GM18907 (cell line): Measurements from ENCODE around the gene CDH23.
A peak's percentile ranks its signal among the peaks of the same experiment; 100 is the strongest.

Experiments
- ATAC-seq: cut with Tn5 transposase; IDR thresholded peaks from one replicate; pipeline ENCODE4 v1.9.1; 2021; ENCODE audit warnings: mild to moderate bottlenecking, moderate library complexity; ENCODE audit not compliant: unreplicated experiment

The CDH23 gene

DNA sequence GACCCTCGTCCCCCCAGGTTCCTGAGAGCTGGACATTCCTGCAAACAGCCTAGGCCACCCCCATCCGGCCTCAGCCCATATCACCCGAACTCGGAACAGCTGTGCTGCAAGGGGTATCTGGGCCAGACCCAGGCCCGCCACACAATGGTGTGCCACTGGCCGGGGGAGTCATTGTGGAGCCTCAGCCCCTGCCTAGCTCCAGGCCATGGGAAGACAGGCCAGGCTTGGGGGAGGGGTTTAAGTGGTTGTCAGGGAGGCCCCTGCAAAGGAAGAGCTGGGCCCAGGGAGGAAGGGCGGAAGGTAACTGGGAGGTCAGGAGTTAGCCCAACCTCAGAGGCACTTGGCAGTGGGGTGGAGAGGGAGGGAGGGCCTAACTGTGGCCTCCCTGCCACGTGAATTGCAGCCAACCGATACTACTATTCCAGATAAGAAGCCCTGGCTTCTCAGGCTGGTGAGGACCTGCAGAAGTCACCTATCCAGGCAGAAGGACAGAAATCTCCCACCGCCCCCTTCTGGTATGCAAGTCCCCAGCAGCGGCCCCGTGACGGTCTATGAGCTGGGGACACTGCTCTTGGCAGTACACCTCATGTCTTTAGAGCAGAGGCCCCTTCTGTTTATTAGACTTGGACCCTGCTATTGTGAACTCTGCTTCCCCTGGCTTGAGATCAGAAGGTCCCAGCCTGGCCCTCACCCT lies 349.8 kb downstream of the CDH23 start:
- ATAC-seq = no peak

- ATAC-seq = no peak
Measured at GRCh38 chr10:71747039-71747531, 350.4 kb downstream of the CDH23 start.

DNA sequence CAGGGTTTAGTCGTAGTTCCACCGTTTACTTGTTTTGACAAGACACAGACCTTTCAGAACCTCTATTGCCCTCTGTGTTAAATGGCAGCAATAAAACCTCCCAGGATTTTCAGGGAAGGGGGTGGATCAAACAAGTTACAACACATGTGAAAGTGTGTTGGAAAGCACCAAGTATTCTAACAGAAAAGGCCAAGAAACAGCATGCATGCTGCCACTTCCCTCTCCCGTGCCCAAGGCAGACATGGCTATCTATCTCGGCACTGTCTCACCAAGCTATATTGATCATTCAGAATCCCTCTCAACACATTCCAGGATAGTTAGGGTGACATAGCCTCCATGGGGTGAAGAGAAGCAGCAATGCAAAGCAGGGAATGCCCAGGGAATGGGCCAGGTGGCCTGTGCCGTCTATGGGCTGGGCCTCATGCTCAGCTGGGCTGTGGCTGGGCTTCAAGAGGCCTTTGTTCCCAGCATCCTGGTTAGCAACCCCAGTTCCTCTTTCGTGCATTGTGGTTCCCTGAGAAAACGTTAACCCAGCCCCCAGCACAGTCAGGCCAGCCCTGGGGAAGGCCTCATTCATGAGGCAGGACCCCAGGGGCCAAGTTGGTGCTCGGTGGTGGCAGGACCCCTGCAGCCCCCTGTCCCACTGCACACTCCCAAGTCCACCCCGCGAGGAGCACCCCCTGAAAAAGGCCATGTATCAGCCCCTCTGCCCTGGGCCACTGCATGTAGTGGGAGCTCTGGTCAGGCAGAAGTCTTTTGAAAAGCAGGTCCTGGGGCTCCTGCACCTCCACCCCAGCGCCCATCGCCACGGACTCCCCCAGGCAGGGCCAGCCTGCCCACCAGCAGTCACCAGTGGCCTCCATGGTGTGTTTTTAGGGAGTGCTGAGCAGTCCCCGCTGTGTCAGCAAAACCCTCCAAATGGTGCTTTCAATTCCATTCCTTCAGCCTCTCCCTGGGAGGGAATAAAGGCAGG lies 351.1 kb downstream of the CDH23 start:
- ATAC-seq = no peak

GRCh38 chr10:71748671-71749191 lies 352.0 kb downstream of the CDH23 start:
- ATAC-seq = peak; percentile 59

DNA sequence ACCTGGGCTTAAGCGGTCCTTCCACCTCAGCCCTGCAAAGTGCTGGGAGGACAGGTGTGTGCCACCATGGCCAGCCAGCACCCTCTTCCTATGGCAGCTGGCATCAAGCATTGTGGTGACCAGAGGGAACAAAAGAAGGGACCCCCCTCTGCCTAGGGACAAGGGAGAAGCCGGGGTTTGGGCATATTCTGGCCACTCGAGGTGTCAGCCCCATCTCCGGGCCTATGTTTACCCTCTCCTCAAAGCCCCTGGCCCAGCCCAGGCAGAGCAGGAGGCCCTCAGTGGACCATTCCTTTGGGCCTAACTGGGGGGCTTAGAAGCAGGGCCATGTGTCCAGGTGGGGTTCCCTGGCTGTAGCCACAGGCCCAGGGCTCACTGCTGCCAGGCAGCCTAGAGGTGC lies 352.7 kb downstream of the CDH23 start:
- ATAC-seq = no peak

GRCh38 chr10:71750124-71750841 lies 353.6 kb downstream of the CDH23 start:
- ATAC-seq = no peak

DNA sequence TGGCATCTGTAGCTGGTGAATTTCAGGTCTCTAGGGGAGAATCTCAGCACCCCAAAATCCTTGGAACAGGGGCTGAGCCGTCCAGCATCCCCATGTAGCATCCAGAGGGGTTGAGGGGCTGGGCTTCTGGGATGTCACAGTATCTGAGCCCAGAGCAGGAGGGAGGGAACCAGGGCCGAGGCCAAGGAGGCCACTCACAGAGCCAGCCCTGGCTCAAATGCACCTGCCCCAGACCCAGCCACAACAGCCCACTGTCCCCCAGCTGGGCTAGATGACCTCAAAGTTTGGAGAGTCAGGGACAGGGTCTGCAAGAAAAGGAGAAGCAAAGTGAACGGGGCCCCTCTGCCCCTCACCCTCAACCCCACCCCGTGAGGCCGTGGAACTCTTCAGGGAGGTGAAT lies 354.3 kb downstream of the CDH23 start:
- no peak for ATAC-seq

GRCh38 chr10:71751515-71752224 lies 354.9 kb downstream of the CDH23 start:
- no peak for ATAC-seq

DNA sequence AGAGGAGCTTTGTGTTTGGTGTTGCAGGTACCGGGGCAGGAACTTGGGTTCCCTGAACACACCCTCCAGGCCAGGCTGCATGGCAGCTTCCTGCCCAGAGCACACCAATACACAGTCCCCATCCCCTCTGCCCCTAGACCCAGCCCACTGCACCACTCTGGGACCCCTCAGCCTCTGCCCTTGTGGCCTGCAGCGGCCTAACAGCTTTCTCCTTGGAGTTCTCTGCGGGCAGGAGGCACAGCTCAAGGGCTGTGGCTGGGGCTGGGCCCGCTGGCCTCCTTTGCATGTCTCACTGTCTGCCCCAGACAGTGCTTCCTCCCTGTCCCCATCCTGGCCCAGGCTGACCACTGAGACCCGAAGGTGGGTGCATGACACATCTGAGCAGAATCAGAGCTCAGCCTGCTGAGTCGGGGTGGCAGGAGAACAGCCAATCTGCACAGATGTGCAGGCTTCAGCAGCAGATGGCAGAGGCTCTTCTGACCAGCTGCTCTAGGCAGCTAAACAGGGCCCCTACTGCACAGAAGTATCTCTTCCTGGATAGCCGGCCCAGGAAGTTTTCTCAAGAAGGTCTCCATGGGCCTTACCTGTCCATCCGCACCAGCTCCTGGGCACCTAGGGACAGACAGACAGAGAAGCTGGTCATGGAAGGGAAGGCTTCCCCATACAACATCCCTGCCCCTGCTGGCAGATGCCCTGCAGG lies 355.8 kb downstream of the CDH23 start:
- no peak for ATAC-seq

- ATAC-seq = no peak
Measured at GRCh38 chr10:71753091-71753959, 356.6 kb downstream of the CDH23 start.

- ATAC-seq = no peak
Measured at GRCh38 chr10:71753960-71754505, 357.3 kb downstream of the CDH23 start.

DNA sequence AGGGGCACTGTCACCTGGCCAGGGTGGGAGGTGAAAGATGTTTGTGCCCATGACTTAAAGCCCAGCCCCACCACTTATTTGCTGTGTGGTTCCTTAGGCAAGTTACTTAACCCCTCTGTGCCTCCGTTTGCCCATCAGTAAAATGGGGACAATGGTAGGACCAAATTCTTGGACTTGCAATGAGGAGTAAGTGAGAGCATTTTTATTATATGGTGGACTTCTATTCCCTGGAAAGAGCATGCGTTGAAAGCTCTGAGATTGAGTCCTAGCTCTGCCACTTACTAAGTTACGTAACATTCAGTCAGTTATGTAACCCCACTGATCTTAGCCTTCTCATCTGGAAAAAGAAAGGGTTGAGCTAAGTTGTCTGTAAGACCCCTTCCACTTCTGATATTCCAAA lies 357.8 kb downstream of the CDH23 start:
- ATAC-seq = no peak

DNA sequence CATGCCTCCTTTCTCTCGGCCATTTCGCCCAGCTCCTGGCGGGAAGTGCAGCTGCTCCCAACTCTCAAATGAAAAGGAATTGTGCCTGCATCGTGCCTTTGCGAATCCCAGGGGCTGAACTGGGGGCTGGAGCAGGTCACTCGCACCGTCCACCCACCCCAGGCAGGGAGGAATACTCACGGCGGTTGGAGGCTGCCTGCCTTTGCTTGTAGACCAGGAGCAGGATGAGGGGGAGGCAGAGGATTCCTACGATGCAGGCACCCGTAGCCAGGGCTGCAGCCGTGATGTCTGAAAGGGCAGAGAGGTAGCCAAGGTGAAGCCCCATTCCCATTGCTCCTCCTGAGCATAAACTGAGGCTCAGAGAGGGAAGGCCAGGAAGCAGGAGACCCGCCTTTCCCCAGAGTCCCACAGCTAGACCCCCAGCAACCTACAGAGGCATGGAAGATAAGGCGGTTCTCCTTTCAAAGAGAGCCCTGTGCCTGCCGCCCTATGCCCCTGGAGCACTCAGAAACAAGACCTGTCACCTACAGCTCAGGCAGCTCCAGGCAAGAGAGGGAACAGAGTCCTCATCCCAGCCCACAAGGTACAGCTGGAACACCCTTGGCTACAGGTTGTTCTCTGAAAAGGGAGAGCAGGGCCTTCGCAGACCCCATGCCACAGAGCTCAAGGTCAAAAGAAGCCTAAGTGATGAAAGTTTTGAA lies 358.6 kb downstream of the CDH23 start:
- no peak for ATAC-seq

DNA sequence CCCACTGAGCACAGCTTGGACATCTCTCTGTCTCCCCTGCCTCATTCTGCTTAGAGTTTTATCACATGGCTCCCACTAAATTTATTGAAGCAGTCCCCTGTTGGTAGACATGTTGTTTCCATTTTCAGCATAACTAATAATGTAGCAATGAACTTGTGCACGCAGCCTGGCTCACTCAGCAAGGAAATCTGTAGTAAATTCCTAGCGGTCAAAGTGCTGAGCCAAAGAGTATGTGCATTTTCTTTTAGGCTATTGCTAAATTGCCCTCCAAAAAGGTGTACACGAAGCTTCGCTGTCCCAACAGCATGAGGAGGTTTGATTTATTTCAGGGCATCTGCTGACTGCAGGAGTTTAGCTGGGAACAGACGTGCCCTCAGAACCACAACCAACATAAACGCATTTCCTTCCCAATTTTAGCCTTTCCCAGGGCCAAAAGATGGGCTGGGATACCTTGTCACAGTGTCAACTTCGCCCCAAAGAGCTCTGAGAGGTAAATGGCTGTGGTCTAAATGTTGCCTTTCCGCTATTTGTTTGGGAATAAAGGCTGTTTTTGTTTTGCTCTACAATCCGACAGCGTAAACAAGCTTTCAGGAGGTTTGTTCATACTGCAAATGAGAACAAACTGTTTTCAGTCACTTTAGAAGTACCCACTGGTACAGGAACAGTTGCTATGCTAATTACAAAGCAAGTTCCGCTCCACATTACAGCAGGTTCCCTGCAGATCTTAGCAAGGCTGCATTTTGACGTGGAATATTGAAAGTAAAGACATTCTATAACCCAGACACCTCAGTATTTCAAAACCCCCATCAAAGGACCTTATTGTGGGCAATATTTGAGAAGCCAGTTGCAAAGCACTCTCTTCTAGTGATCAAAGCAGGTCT lies 359.8 kb downstream of the CDH23 start:
- no peak for ATAC-seq

DNA sequence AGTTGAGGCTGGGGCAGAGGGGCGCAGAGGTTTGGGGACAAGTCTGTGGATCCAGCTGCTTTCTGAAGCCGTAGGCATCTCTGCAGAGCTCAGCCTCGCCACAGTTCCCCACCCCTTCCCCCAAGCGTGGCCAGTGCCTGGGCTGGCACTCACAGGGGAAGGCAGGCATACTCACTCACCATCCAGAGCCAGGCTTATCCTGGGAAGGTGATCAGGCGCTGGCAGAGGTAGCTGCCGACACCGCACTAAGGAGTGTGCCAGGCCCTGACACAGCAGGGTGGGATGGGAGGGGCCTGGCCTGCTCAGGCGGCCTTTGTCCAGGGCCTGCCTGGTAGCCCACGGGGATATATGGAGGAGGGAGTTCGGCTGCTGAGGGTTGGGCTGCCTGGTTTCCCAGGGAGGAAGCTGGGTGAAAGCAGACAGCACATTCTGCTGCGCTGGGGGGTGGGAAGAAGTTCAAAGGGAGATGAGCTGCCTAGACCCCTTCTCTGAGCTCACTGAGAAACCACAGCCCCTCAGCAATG lies 360.7 kb downstream of the CDH23 start:
- ATAC-seq = no peak

GRCh38 chr10:71761105-71761511 lies 364.4 kb downstream of the CDH23 start:
- no peak for ATAC-seq
